22Rv1 (cell line): Measurements from ENCODE around the gene CDK11B.

Experiments
- H3K27ac ChIP-seq: fragments of 450-650 bp; 2 replicates; pipeline ENCODE4 v1.5.1; 2017
- ZFX ChIP-seq: fragments of 450-650 bp; IDR thresholded peaks from 2 replicates; pipeline ENCODE4 v1.6.1; 2017; ENCODE audit warnings: antibody characterized with exemption, borderline replicate concordance
- TF ChIP-seq, protein P1 (sequence below): fragments of 450-650 bp; IDR thresholded peaks from 2 replicates; pipeline ENCODE4 v1.5.1; 2017; ENCODE audit warnings: mild to moderate bottlenecking

The CDK11B gene

DNA sequence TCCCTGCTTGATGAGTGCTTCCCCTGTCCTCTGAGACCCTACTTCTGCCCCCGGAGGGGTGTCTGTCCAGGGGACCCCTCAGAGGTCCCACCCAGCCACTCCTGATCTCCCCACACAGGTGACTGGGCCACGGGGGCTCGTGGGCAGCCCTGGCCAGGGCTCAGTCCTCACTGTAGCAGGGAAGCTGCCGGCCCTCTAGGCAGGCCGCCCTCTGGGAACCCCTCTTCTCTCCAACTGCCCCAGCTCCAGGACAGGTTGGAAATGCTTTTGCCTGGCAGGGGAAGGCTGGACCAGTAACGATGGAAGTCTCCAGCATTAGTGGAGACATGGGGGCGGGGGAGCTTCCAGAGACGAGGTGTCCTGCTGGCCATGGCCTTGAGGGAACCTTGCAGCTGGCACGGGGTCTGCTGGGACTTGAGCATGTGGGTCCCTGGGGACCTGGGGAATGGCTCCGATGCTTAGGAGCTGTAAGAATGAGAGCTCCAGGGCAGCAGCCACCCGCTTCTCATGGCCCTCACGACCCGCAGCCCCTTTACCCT lies 55.8 kb downstream of the CDK11B start:
- H3K27ac ChIP-seq = no peak overlapping the region
- TF ChIP-seq ZFX = no peak
- TF ChIP-seq, protein P1, sequence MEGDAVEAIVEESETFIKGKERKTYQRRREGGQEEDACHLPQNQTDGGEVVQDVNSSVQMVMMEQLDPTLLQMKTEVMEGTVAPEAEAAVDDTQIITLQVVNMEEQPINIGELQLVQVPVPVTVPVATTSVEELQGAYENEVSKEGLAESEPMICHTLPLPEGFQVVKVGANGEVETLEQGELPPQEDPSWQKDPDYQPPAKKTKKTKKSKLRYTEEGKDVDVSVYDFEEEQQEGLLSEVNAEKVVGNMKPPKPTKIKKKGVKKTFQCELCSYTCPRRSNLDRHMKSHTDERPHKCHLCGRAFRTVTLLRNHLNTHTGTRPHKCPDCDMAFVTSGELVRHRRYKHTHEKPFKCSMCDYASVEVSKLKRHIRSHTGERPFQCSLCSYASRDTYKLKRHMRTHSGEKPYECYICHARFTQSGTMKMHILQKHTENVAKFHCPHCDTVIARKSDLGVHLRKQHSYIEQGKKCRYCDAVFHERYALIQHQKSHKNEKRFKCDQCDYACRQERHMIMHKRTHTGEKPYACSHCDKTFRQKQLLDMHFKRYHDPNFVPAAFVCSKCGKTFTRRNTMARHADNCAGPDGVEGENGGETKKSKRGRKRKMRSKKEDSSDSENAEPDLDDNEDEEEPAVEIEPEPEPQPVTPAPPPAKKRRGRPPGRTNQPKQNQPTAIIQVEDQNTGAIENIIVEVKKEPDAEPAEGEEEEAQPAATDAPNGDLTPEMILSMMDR = no peak

DNA sequence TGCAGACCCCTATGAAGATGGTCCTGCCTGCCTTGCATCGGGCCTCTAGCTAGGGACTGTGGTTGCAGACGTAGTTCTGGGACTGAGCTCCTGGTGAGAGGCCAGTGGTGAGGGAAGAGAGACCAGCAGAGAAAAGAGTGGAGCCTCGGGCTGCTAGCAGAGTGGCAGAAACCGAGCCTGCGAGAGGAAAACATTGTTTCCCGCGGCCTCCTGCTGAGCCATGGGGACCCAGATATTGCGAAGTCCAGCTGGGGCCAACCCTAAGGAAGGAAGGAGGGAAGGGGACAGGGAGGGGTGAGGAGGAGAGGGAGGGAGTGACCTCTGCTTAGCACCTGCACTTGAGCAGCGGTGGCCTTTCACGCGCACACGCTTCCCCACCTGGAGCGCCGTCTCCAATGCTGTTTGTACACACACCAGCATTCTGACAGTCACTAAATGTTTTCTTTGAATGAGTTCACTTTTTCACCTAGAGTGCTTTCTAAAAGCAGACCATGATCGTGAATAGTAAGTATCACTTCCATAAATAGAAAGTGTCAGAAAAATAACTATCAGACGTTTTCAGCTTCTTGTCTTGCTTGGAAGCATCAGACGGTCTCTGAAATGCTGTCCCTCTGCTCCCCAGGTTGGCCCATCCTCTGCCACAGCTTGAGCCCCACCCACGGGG lies 56.4 kb downstream of the CDK11B start:
- H3K27ac ChIP-seq = no peak overlapping the region
- no peak for TF ChIP-seq ZFX
- TF ChIP-seq, protein P1 = no peak

DNA sequence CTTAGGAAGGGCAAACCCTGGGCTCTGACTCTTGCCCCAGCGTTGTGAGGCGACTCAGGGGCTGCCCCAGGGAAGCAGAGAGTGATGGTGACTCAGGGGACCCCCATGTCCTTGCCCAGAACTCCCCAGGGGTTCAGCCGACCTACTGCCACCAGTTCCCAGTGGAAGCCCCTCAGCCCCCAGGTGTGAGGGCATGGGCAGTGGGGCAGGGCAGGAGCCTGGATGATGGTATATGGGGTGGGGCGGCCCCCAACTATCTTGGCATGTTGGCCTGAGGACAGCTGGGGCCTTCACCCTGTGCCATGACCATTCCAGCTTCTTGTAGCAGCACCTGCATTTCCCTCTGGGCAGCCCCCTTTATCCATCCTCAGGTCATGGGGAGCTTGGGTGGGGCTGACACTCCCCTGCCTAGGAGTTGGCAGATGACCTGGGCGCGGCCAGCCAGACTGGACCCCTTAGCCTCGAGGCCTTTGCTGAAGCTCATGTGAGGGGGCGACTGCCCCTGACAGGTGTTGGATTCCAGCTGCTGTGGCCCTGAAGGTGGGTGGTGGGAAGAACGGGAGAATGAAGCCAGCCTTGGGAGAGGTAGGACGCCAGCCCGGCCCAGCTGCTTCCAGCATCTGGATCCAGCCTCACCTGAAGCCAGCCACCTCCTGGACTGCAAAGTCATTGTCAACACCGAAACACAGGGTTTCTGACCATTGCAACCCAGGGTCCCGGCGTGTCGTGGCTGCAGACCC lies 57.1 kb downstream of the CDK11B start:
- TF ChIP-seq ZFX = no peak
- TF ChIP-seq, protein P1 = no peak
- no peak overlapping the region for H3K27ac ChIP-seq

DNA sequence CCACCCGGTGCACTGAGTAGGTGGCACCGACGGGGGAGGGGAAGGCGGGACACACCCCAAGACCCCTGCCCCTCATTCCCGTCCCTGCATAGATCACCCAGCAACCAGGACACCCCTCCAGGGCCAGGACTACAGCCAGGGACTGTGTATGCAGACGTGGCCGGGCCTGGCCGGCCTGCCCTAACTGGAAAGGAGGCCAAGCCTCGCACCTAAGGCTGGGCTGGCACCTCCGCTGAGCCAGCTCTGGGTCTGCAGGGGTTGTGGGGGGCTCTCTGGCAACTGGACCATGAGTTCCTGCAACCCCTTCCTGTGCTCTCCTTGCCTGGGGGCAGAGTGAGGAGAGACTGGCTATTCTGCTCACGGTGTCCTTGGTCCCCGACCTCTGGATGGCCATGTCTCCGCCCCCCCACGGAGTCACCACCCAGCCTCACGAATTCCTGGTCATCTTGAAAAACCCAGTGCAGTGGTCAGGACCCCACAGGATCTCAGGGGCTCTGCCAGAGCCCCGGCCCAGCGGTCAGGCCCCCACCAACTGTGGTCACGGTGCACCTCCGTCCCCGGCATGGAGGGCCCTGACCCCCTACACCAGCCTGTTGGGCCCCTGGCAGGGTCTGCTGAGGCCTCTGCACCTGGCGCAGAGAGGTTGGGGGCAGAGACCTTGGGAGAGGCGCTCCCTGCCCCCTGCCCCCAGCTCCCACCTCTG lies 57.8 kb downstream of the CDK11B start:
- no peak for TF ChIP-seq ZFX
- TF ChIP-seq, protein P1 = no peak

DNA sequence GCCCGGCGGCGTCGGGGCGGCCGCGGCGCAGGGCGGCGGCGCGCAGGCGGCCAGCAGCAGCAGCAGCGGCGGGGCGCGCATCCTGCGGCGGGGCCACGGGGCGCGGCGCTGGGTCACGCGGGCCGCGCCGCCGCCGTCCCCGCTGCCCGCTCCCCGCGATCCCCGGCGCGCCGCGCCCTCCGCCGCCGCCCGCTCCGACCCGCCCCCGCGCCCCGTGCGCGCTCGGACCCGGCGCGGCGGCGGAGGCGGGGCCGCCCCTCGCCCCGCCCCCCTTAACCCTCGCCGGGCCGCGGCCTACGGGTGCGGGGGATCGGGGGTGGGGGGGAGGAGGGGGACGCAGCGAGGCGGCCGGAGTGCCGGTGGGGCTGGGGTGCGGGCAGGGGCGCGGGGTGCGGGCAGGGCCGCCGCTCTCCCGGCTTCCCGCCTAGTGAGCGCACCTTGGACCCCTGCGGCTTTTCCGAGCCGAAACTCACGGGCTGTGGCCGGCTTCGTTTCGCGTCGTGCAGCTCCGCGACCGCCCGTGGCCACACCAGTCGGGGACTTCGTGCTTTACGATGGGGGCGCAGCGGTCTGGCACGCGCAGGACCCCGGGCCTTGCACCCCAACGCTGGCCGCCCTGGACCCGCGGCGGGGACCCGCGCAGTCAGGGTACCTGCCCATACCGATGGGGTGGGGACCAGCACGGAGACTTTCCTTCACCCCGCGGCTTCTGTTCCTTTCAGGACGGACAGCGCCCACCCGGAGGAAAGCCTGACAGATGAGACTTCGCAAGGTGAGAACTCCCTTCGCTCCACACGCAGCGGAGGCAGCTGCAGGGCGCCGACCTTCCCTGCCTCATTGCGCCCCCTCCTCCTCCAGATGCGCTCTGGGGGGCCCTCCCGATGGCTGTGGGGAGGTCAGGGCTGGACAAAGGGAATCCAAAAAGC lies 58.6 kb downstream of the CDK11B start, which contains the start of gene FNDC10:
FNDC10 (minus strand) TSS at position 201 of the 926 bp plus-strand sequence; CDS start at position 81, 120 bp downstream.
- TF ChIP-seq, protein P1 = no peak
- TF ChIP-seq ZFX = no peak
- H3K27ac ChIP-seq = 0 out of 2 replicates have a peak within 1 kb of the TSS, but pooled peaks have one; percentile 17

More for the DNA sequence above, 57.8 kb downstream of the CDK11B start:
- H3K27ac ChIP-seq = no peak overlapping the region
